ENCODE results near the gene CSE1L. TPM values are rescaled to one million over a fixed set of nuclear protein-coding genes. Genes with fewer than 3 reads are reported as not detected.
A peak's percentile ranks its signal among the peaks of the same experiment; 100 is the strongest.
"Not testable (repeated sequence)": the region's sequence is repeated elsewhere in the genome, so short reads cannot be mapped to it uniquely, and the experiment has no call there.

The CSE1L gene
- total RNA-seq, 2 experiments from 2014 or later = 115 TPM

DNA sequence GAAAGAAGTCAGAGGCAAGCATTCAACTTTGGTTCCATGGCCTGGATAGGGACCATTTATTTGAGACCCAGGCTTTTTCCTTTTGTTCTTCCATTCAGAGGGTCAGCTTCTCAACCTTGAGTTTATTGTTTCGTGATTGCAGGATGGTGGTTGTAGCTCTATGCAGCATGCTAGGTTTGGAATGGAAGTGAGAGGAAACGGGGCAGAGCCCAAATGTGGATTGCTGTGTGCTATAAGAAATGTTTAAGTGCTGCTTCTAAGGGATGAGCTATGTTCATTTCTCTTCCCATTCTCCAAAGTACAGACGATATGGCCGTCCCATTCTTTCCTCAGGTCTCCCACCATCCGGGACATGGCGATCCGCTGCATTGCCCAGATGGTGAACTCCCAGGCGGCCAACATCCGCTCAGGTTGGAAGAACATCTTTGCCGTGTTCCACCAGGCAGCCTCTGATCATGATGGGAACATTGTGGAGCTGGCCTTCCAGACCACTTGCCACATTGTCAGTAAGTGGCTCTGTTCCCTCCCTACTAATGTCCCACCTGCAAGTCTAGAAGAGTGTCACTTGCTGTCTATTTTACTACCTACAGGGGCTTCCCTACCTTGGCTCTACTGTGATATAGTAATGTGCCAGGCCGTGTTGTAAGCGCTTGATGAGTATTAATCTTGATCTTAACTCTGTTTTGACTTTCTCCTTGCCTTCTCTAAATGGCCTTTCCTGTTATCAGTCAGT, 36.0 kb upstream of the CSE1L start:
- intact Hi-C loops (cut with micrococcal nuclease) = no loop called here
- ChIA-PET POLR2A (no interaction called here), CTCF (no interaction called here)
- peaks cover 27% of the 10 kb centered on the region for H3K36me3 Mint-ChIP-seq (ENCODE audit: low read depth)
- TF ChIP-seq, protein P1, sequence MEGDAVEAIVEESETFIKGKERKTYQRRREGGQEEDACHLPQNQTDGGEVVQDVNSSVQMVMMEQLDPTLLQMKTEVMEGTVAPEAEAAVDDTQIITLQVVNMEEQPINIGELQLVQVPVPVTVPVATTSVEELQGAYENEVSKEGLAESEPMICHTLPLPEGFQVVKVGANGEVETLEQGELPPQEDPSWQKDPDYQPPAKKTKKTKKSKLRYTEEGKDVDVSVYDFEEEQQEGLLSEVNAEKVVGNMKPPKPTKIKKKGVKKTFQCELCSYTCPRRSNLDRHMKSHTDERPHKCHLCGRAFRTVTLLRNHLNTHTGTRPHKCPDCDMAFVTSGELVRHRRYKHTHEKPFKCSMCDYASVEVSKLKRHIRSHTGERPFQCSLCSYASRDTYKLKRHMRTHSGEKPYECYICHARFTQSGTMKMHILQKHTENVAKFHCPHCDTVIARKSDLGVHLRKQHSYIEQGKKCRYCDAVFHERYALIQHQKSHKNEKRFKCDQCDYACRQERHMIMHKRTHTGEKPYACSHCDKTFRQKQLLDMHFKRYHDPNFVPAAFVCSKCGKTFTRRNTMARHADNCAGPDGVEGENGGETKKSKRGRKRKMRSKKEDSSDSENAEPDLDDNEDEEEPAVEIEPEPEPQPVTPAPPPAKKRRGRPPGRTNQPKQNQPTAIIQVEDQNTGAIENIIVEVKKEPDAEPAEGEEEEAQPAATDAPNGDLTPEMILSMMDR (IDR thresholded peaks at IDR 0.05) = no peak
- H3K9me3 Mint-ChIP-seq = no peaks in the 10 kb centered on the region
- no peak for ATAC-seq
- H3K27me3 Mint-ChIP-seq = no peaks in the 10 kb centered on the region
- no peak for DNase-seq
- H3K4me3 Mint-ChIP-seq = no peak overlapping the region
- no peaks in the 10 kb centered on the region for H3K4me1 Mint-ChIP-seq (ENCODE audit: low read depth)
- H3K27ac Mint-ChIP-seq = no peak overlapping the region

DNA sequence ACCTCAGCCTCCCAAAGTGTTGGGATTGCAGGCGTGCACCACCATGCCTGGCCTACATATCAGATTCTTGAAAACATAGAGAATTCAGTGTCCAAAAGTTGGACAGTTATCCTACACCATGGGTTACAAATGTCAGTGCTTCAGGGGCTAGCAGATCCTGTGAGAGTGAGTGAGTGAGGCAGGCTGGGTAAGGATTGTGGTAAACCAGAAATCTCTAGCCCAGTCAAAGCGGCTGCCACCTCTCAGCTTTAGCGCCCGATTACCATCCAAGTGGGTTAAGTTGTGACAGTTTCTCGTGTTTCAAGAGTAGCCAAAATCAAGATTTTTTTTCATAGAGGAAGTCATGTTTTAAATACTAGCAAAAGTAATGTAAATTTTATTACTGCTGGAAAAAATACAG, 21.9 kb upstream of the CSE1L start:
- intact Hi-C loops (cut with micrococcal nuclease) = no loop called here
- ATAC-seq (no peak), DNase-seq (no peak)
- peaks cover 29% of the 10 kb centered on the region for H3K36me3 Mint-ChIP-seq (ENCODE audit: low read depth)
- no peaks in the 10 kb centered on the region for H3K4me1 Mint-ChIP-seq (ENCODE audit: low read depth)
- H3K27me3 Mint-ChIP-seq = no peaks in the 10 kb centered on the region
- ChIA-PET CTCF (no interaction called here), POLR2A (no interaction called here)
- H3K9me3 Mint-ChIP-seq = no peaks in the 10 kb centered on the region
- no peak overlapping the region for H3K4me3 Mint-ChIP-seq
- H3K27ac Mint-ChIP-seq = no peak overlapping the region
- TF ChIP-seq, protein P1 (IDR thresholded peaks at IDR 0.05) = no peak

DNA sequence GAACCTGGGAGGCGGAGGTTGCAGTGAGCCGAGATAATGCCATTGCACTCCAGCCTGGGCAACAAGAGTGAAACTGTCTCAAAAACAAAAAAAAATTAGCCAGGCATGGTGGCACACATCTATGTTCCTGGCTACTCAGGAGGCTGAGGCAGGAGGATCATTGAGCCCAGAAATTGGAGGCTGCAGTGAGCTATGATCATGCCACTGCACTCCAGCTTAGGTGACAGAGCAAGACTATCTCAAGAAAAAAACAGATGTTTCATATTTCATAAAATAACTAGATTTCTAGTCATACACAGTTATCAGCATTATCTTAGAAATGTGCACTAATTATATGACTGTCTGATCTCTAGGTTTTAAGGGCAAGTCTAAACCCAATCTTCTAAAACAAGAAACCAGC, 17.9 kb upstream of the CSE1L start:
- H3K4me3 Mint-ChIP-seq; H3K9me3 Mint-ChIP-seq; H3K27ac Mint-ChIP-seq; DNase-seq; H3K27me3 Mint-ChIP-seq; ATAC-seq; H3K4me1 Mint-ChIP-seq (ENCODE audit: low read depth); intact Hi-C loops (cut with micrococcal nuclease): not testable (repeated sequence)
- POLR2A ChIA-PET = interaction anchor here (0.7 kb wide), 1 partner anchor 12 kb away, joined by 3 read pairs; no protein-coding TSS in a partner anchor
- CTCF ChIA-PET = interaction anchor here (1.1 to 1.9 kb wide), 3 partner anchors 16 to 407 kb away, joined by 3 to 4 read pairs (median 4); no protein-coding TSS in a partner anchor
- peaks cover 29% of the 10 kb centered on the region for H3K36me3 Mint-ChIP-seq (ENCODE audit: low read depth)

DNA sequence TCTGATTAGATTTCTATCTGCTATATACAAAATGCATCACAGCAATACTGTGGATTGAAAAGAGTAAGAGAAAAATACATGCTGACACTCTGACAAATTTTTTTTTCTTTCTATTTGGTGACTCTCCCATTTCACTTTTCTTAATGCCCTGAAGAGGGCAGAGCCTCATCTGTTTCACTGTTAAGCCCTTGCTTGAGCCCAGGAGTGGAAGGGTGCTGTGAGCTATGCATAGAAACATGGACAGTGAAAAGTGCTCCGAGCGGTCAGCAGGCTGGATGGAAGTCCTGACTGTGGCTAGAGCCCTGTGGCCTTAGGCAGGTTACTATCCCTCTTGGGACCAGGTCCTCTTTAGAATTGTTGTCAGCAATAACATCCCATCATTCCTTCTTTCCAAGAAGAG, 17.4 kb upstream of the CSE1L start:
- DNase-seq = no peak
- intact Hi-C loops (cut with micrococcal nuclease) = no loop called here
- no peak for ATAC-seq
- no peak overlapping the region for H3K27ac Mint-ChIP-seq
- H3K27me3 Mint-ChIP-seq = no peaks in the 10 kb centered on the region
- ChIA-PET CTCF (interaction anchor here (0.6 to 1.9 kb wide), 5 partner anchors 9 to 234 kb away, joined by 3 to 4 read pairs (median 4); no protein-coding TSS in a partner anchor), POLR2A (interaction anchor here (0.7 kb wide), 1 partner anchor 13 kb away, joined by 3 read pairs; no protein-coding TSS in a partner anchor)
- no peaks in the 10 kb centered on the region for H3K9me3 Mint-ChIP-seq
- TF ChIP-seq, protein P1 (IDR thresholded peaks at IDR 0.05) = peak; percentile 32
- peaks cover 32% of the 10 kb centered on the region for H3K36me3 Mint-ChIP-seq (ENCODE audit: low read depth)
- no peaks in the 10 kb centered on the region for H3K4me1 Mint-ChIP-seq (ENCODE audit: low read depth)
- H3K4me3 Mint-ChIP-seq = no peak overlapping the region

GRCh38 chr20:49029203-49029602, 16.9 kb upstream of the CSE1L start:
- Mint-ChIP-seq H3K4me1 (ENCODE audit: low read depth) (no peaks in the 10 kb centered on the region), H3K9me3 (no peaks in the 10 kb centered on the region), H3K27ac (no peak overlapping the region), H3K36me3 (ENCODE audit: low read depth) (peaks cover 32% of the 10 kb centered on the region), H3K27me3 (no peaks in the 10 kb centered on the region), H3K4me3 (no peak overlapping the region)
- POLR2A ChIA-PET = no interaction called here
- TF ChIP-seq, protein P1 (IDR thresholded peaks at IDR 0.05) = no peak
- no peak for ATAC-seq
- intact Hi-C loops (cut with micrococcal nuclease) = no loop called here
- DNase-seq = no peak
- CTCF ChIA-PET = interaction anchor here (0.6 to 1.9 kb wide), 5 partner anchors 9 to 235 kb away, joined by 3 to 4 read pairs (median 4); no protein-coding TSS in a partner anchor
